Stimulated activated CD8-positive, alpha-beta memory T cell treated with anti-CD3 and anti-CD28 coated beads, Interleukin-2, amount 100 ng/mL, for 1 hour (primary cell): Measurements from ENCODE around the gene KLHDC4.
"Not testable (repeated sequence)": the region's sequence is repeated elsewhere in the genome, so short reads cannot be mapped to it uniquely, and the experiment has no call there.

Experiments
- DNase-seq, 2 donors: peaks; one replicate each; pipeline ENCODE4 v3.0.0-alpha.2; 2020; ENCODE audit warnings: low read depth in 2 of 2

The KLHDC4 gene

DNA sequence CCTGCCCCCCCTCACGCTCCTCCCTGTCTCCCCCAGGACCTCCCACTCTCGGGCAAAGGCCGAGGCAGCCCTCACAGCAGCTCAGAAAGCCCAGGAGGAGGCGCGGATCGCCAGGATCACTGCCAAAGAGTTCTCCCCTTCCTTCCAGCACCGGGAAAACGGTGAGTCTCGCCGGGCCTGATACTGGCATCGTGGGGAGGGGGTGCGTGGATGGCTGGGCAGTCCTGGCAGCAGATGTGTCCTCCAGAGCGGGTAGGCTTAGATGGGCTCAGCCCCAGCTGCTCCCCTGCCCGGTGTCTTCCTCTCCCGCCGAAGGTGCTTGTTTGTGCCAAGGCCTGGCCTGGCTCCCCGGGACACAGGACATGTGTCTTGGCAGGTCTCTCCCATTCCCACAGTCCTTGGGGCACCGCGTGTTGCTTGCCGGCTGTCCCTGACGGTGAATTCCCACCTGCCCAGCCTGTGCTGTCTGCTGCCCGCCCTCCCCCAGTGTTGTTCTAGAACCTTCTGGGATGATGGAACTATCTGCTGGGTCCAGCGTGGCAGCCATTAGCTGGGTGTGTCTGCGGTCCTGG lies 81.6 kb downstream of the KLHDC4 start:
- DNase-seq = no peak

DNA sequence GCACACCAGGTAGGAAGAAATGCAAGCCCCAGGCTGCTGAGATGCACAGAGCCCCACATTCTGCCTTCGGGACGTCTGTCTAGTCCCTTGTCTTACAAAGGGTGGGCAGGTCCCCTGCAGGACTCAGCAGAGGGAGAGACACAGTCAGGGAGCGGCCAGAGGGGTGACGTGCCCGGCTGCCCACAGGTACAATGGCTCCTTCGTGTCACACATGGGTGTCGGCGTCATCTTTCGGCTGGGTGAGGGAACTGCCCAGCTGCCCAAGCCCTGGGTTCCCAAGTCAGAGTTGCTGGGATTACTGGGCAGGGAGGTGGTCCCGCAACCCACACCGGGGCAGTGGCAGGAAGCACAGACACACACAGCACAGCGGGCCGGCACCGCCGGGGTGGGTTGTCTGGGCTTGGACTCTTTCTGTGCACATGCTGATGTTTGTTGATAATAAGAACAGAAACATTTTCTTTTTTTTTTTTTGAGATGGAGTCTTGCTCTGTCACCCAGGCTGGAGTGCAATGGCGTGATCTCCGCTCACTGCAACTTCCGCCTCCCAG lies 82.9 kb downstream of the KLHDC4 start:
- no peak for DNase-seq

DNA sequence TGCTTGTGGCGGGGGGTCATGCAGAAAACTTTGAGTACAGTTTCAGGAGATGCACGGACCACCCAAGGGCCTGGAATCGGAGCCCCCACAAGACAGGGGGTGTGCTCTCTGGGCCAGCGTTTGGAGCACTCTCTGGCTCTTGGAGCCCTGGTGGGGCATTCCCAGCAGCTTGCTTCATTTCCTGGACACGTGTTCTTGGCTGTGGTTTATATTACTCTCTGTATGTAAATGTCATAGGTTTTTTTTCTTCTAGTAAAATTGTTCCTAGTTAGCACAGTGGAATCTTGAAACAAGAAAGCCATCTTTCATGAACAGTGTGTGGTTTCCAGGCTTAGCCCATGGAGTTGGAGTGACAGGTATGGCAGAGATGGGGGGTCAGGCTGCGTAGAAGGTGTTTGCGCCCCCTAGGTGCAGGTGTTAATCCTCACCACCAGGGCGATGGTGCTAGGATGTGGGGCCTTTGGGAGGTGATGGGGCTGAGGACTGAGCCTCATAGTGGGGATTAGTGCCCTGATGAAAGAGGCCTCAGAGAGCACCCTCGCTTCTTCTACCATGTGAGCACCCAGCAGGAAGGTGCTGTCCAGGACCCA lies 83.7 kb downstream of the KLHDC4 start:
- DNase-seq = no peak

DNA sequence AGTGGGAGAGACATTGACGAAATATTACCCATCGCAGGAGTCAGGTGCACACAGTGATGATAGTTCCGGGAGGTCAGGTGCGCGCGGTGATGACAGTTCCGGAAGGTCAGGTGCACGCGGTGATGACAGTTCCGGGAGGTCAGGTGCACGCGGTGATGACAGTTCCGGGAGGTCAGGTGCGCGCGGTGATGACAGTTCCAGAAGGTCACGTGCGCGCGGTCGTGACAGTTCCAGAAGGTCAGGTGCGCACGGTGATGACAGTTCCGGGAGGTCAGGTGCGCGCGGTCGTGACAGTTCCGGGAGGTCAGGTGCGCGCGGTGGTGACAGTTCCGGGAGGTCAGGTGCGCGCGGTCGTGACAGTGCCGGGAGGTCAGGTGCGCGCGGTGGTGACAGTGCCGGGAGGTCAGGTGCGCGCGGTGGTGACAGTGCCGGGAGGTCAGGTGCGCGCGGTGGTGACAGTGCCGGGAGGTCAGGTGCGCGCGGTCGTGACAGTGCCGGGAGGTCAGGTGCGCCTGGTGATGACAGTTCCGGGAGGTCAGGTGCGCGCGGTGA lies 84.7 kb downstream of the KLHDC4 start:
- DNase-seq = not testable (repeated sequence)

DNA sequence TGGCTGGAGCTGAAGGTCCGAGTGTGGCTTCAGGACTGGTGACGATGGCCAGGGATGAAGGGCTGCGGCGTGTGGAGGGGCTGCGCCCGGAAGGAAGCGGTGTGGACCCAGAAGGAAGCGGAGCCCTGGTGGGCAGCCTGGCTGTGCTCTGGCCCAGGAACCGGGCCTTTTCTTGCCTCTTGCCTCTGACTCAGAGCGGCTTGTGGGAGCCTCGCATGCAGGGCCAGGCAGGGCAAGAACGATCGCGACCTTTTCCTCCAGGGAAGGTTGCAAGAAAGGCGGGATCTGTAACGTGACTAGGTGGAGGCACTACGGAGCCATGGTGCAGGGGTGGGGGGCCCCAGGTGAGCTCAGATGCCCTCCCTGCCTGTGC lies 85.5 kb downstream of the KLHDC4 start:
- DNase-seq = no peak

DNA sequence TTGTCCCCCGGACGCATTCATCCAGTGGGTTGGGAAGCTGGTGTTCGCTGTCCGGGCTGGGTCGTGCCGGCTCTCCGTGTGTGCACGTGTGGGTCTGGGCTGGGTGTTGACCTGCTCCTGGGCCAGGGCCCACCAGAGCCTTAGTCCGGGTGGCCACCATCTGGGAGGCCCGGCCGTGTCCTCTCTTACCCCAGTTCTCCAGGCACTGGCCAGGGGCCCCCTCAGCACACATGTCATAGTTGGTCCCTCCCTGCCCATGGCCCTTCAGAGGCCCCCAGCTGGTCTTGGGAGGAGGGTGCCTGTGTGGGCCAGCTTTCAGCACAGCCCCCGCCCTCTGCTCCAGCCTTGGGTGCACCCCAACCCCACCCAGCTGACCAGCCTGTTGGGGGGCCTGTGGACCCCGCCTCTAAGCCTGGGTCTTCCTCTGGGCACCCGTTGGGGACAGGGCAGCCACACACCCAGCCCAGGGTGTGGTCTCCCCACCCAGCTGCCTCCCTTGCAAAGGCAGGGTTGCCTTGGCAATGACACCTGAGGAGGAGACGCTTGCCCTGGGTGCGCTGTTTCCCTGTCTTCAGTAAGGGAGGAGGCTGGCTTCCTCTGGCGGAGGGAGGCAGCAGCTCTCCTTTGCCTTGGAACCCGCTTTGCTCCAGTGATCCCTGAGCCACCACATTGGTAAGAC lies 86.1 kb downstream of the KLHDC4 start:
- no peak for DNase-seq

DNA sequence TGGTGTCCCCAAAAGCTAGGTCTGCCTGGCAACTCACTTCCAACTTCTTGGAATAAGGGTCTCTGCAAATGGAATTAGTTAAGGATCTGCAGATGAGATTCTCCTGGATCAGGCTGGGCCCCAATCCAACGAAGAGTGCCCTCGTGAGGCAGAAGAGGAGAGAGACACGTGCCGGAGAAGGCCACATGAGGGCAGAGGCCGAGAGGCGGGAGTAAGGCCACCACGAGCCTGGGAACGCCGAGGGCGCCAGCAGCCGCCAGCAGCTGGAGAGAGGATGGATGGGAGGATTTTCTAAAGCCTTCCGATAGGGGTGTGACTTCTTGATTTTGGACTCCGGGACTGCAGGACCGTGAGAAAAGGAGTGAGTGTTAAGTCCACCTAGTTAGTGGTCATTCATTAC lies 87.2 kb downstream of the KLHDC4 start:
- no peak for DNase-seq

DNA sequence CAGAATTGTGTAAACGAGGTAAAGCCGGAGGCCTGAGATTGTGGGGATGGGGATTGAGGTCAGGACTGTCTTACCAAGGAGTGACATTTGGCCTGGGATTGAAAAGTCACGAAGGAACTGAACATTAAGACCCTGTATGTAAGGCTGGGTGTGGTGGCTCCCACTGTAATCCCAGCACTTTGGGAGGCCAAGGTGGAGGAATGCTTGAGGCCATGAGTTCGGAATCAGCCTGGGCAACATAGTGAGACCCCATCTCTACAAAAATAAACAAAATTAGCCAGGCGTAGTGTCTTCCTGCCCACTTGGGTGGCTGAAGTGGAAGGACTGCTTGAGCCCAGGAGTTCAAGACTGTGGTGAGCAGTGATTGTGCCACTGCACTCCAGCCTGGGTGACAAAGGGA lies 88.0 kb downstream of the KLHDC4 start:
- no peak for DNase-seq

DNA sequence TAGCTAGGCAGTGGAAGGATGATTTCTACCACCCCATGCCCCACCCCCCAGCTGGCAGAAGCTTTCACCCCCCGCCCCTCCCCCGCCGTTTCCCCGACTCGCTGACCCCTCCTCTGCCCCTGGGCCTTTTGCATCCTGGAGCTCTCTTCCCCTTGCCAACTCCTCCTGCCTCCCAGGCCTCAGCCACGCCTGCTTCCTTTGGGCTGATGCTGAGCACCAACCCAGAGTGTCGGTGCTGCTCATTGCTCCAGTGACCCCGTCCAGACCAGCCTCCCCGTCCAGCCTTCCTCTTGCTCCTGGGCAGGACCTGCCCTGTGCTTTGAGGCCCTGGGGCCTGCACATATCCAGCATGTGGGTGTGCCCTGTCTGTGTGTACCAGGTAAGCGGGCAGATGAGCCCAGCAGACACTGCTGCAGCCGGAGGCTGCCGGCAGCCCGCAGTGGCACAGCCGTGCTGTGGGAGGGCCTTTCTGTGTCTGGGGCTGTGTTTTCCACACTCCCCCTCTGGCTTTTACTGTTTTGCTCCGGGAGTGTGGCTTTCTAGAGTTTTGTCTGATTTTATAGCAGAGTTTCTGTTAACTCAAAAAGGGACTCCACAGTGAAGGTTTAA lies 90.6 kb downstream of the KLHDC4 start:
- no peak for DNase-seq

DNA sequence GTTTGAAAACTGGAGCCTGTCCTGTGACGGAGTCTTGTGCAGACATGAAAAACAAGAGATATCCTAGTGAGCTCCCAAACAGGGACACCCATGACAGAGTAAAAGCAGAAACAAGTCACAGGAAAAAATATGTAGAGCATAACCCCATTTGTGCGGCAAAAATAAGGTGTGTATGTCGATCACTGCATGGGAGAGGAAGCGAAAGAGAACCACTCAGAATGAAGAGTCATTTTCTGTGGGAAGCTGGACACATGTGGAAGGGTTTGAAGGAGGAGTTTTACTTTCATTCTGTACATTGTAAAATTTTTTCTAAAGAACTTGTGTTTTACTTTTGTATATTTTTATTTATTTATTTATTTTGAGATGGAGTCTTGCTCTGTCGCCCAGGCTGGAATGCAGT lies 91.4 kb downstream of the KLHDC4 start:
- no peak for DNase-seq

DNA sequence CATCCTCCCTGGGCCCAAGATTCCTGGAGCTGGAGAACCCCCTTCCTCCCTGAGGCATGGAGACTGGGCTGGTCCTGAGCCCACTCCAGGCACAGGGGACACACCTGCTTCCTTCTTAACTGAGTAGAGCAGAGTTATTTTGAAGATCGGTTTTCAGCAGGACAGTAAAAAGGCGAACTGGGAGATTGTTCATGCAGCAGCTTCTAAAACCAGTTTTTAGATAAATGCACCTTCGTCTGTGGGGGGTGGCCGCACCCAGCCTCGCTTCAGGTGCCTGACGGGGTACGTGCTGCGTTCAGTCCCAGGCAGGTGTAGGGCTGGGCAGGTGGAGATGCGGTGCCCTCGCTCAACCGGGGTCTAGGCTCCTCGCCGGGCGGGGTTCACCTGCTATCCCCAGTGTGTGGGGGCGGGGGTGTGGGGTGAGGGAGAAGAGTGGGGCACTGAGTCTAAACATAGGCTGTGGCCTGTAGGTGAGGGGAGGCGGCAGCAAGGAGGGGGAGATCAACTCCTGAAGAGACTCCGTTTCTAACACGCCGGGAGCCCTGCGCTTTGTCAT lies 94.0 kb downstream of the KLHDC4 start:
- DNase-seq = no peak

DNA sequence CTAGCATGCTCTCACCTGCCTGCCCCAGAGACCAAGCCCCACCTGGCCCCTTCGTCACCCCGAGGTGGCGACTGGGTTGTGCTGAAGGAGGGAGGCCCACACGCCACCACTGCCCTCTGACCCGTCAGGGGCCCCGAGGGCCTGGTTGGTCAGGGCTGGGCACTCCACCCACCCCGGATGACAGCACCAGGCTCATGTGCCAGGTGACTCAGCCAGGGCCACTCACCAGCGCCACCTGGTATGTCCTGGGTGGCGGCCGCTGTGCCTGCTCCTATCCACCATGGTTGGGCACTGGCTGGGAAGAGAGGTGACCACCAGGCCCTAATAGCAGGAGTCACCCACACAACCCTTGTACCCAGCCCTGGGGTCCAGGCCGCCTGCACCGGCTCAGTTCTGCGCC lies 94.6 kb downstream of the KLHDC4 start:
- DNase-seq = no peak

DNA sequence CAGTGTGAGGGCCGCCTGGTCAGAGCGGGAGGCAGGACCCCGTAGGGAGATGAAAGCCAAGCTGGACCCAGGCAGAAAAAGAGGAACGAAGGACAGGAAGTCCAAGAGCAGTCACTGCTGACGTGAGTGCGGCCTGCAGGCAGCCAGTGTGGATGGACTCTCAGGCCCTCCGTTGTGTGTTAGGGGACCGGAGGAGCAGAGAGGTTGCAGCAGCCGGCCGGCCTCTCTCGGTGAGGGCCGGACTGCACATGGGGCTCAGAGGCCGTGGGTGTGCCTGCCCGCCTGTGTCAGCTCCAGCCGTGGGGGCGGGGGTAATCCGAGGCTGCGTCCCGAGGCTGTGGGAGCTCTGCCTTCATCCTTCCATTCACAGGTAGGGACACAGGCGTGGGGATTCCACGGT lies 96.1 kb downstream of the KLHDC4 start:
- no peak for DNase-seq

DNA sequence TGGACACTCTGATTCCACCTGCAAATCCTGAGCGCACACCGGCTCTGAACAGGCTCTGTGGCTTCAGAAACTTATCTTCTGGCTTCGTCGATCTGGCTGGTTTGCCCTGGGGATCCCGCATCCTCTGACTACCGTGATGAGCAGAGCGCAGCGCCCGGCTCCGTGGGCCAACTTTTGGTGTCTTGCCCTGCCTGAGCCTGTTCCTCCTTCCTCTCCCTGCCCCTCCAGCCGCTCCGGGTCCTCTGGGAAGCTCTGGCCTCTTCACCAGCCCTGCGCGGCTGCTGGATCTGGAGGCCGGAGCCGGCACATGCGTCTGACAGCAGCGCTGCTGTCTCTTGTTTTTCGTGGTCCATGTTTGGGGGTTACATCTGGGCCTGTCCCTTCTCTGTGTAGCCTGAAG lies 97.8 kb downstream of the KLHDC4 start:
- DNase-seq = no peak

DNA sequence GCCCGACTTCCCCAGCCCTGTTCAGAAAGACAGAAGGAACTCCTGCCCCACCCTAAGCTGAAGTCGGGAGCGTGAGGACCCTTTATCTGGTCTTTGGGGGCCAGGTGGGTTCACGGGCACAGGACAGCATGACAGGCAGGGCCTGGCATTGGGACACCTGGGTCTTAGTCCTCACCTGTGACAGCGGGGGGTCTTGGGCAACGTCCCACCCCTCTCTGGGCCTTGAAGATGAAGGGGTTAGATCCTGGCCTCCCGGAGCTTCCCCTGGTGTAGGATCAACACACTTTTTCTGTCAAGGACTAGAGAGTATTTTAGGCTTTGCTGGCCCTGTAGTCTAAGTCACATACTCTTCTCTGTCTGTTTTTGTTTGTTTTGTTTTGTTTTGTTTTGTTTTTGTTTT lies 98.3 kb downstream of the KLHDC4 start:
- no peak for DNase-seq

DNA sequence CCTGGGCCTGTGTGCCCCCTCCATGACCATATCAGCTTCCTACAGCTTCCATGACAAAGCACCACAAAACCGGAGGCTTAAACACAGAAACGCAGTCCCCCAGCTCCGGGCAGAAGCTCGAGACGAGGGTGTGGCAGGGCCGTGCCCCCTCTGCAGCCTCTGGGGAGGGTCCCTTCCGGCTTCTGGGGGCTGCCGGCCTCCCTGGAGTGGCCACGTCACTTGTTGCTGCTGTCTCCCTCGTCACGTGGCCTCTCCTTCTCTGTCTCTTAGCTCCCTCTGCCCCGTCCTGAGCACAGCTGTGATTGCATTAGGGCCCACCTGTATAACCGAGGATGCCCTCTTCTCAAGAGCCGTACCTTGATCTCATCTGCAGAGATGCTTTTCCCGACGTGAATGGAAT lies 98.9 kb downstream of the KLHDC4 start:
- DNase-seq = no peak

DNA sequence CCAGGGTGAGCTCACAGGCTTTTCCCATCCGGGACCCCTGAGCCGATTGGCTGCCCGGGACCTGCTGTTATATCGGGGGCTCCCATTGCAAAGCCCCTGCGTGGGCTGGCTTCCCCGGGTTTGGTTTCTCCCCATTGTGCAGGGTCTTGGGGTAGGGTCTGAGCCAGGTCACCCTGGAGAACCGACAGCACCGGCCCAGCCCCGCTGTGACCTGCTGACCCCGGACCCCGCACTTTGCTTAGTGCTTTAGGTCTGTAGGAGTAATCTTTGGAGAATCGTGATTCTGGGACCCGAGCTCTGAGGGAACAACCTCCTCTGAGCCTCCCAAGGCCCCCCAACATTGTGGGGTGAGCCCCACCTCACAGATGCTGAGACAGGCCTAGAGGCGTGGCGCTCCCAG lies 100.6 kb downstream of the KLHDC4 start:
- DNase-seq = no peak

DNA sequence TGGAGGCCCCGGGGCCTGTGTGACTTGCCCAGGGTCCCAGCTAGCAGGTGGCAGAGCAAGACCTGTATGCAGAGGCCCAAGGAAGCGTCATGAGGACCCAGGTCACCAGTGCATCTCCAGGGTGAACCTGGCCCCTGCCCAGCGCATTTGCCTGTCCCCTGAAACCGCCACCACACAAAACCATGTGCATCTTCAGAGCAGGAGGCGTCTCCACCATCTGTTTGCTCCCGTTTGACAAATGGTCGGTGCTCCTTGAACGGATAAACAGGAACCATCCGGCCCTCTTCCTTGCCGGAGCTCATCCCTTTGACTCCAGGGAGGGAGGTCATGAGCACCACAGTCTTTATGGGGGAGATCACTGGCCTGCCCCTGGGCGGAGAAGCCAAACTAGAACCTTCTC lies 101.0 kb downstream of the KLHDC4 start:
- no peak for DNase-seq

DNA sequence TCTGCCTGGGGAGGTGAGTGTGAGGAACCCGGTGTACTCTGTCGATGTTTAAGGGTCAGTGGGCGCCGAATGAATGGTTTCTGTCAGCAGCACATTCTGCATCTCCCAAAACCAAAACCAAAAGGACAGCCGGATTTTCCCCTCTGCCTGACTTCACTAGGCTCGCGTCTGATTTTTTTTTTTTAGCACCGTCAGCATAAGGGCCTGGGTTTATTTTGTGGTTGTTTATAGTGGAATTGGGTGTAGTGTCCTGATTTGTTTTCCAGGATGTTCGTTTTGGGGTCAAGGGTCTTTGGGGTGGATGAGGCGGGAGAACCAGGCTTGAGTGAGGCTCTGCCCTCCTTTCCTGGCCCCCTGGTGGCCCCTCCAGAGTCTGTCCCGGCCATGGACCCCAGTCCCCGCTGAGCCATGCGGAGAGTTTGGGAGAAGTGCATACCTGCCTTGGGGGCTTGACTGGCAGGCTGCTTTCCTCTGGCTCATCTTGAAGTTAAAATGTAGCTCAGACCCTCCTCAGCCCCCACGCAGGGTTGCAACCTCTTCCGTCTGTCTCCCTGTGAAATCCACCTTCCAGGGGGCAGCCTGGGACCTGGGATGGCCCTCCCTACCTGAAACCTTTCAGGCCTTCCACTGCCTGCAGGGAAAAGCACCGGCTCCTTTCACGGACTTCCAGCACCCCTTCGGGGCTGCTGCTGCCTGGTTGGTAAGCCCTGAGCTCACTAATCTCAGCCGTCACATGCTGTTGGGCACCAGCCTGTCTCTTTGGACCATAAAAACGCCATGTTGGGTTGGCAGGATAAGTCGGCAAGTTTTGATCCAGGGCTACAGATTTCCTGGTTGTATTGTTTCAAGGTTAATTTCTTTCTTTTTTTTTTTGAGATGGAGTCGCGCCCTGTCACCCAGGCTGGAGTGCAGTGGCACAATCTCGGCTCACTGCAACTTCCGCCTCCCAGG lies 103.3 kb downstream of the KLHDC4 start:
- DNase-seq = no peak

DNA sequence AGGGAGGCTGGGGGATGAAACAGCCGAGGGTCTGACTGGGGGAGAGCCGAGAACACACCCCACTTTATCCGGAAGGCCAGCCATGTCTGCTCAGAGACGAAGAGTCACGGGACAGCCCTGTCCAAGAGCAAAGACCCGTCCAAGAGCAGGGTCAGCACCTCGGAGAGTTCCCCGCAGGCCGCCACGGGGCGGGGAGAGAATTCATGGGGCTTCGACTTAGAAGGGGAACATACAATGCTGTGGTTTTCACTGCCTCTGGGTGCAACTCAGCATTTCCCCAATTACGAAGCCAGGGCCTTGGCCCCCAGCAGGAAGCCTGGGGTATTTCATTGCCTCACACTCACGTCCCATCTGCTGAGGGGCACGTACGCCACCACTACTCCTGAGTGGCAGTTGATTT lies 104.2 kb downstream of the KLHDC4 start:
- DNase-seq = no peak

DNA sequence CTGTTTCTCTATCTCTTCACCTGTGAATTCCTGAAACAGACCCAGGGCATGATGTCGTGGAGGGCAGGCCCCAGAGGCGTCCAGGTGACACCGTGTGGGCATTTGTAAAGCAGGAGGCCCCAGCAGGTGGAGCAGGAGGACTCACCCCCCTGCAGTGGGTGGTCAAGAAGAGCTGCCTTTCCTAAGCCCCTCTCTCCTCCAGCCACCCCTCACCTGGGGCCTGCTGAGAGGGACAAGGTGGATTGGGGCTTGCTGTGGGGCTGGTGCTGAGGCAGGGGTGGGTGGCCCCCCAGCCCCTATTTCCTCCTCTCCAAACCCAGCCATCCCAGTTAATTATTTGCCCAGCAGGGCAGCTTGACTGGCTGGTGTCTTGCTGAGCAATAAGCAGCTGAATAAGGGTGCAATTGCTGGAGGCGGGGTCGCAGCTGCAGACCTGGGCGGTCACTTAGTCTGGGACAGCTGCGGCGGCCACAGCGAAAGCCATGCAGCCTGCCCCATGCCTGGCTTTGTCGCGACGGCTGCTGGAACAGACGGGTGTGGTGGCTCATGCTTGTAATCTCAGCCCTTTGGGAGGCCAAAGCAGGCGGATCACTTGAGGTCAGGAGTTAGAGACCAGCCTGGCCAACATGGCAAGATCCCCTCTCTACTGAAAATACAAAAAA lies 107.1 kb downstream of the KLHDC4 start:
- no peak for DNase-seq
